ACC112 (cell line): ENCODE results near the gene LRCH4.
"Not testable (repeated sequence)": the region's sequence is repeated elsewhere in the genome, so short reads cannot be mapped to it uniquely, and the experiment has no call there.

ENCODE experiments used
- H2AFZ ChIP-seq: fragments of 200-600 bp; sonication (generic); one replicate; pipeline ENCODE4 v1.6.0; 2017; ENCODE audit warnings: antibody characterized with exemption, low read length; ENCODE audit not compliant: unreplicated experiment
- H3K27ac ChIP-seq: fragments of 200-600 bp; sonication (generic); 2 replicates; pipeline ENCODE4 v1.5.1; 2014; ENCODE audit warnings: low read depth, mild to moderate bottlenecking, antibody characterized with exemption, low read length, moderate library complexity
- H3K27me3 ChIP-seq: fragments of 200-600 bp; sonication (generic); 2 replicates; pipeline ENCODE4 v1.6.1; 2014; ENCODE audit warnings: mild to moderate bottlenecking, antibody characterized with exemption, low read length, moderate library complexity, mixed read lengths; ENCODE audit not compliant: insufficient read depth
- H3K36me3 ChIP-seq: fragments of 200-600 bp; sonication (generic); 2 replicates; pipeline ENCODE4 v1.6.1; 2016; ENCODE audit warnings: mild to moderate bottlenecking, antibody characterized with exemption, low read length, moderate library complexity, mixed read lengths; ENCODE audit not compliant: insufficient read depth
- H3K4me1 ChIP-seq: fragments of 200-600 bp; sonication (generic); one replicate; pipeline ENCODE4 v1.6.1; 2016; ENCODE audit warnings: low read length, mixed read lengths; ENCODE audit not compliant: insufficient read depth, unreplicated experiment, control insufficient read depth
- H3K4me3 ChIP-seq: fragments of 200-600 bp; sonication (generic); 2 replicates; pipeline ENCODE4 v1.5.1; 2014; ENCODE audit warnings: mild to moderate bottlenecking, low read depth, low read length
- H3K79me2 ChIP-seq: fragments of 200-600 bp; sonication (generic); one replicate; pipeline ENCODE4 v1.6.0; 2016; ENCODE audit warnings: low read length; ENCODE audit not compliant: control insufficient read depth, unreplicated experiment, insufficient read depth

The LRCH4 gene

GRCh38 chr7:100565133-100565571, 20.8 kb downstream of the LRCH4 start:
- H2AFZ ChIP-seq: no peak overlapping the region
- H3K4me3 ChIP-seq: no peak overlapping the region
- H3K36me3 ChIP-seq: no peaks in the 10 kb centered on the region
- peaks cover 6% of the 10 kb centered on the region for H3K4me1 ChIP-seq
- H3K27ac ChIP-seq: no peak overlapping the region
- no peaks in the 10 kb centered on the region for H3K27me3 ChIP-seq
- H3K79me2 ChIP-seq: no peaks in the 10 kb centered on the region

GRCh38 chr7:100564405-100564804, 21.5 kb downstream of the LRCH4 start:
- H3K27me3 ChIP-seq, H3K79me2 ChIP-seq, H3K4me1 ChIP-seq, H3K4me3 ChIP-seq, H2AFZ ChIP-seq, H3K27ac ChIP-seq, H3K36me3 ChIP-seq: not testable (repeated sequence)

GRCh38 chr7:100563809-100564400, 22.0 kb downstream of the LRCH4 start:
- Histone ChIP-seq H3K36me3 (no peaks in the 10 kb centered on the region), H3K79me2 (no peaks in the 10 kb centered on the region), H3K27ac (no peak overlapping the region), H3K4me1 (peaks cover 6% of the 10 kb centered on the region), H3K4me3 (no peak overlapping the region), H3K27me3 (no peaks in the 10 kb centered on the region), H2AFZ (no peak overlapping the region)

GRCh38 chr7:100563100-100563564, 22.8 kb downstream of the LRCH4 start:
- no peaks in the 10 kb centered on the region for H3K79me2 ChIP-seq
- H3K36me3 ChIP-seq: no peaks in the 10 kb centered on the region
- H3K4me1 ChIP-seq: peaks cover 6% of the 10 kb centered on the region
- H3K4me3 ChIP-seq: no peak overlapping the region
- H3K27ac ChIP-seq: no peak overlapping the region
- no peak overlapping the region for H2AFZ ChIP-seq
- no peaks in the 10 kb centered on the region for H3K27me3 ChIP-seq

GRCh38 chr7:100562195-100563099, 23.5 kb downstream of the LRCH4 start:
- Histone ChIP-seq H3K27me3 (no peaks in the 10 kb centered on the region), H3K27ac (no peak overlapping the region), H3K4me3 (no peak overlapping the region), H3K4me1 (peaks cover 5% of the 10 kb centered on the region), H3K79me2 (no peaks in the 10 kb centered on the region), H3K36me3 (no peaks in the 10 kb centered on the region), H2AFZ (no peak overlapping the region)

GRCh38 chr7:100561491-100562194, 24.3 kb downstream of the LRCH4 start:
- H3K4me3 ChIP-seq: no peak overlapping the region
- H3K27me3 ChIP-seq: no peaks in the 10 kb centered on the region
- no peaks in the 10 kb centered on the region for H3K79me2 ChIP-seq
- H3K36me3 ChIP-seq: no peaks in the 10 kb centered on the region
- no peak overlapping the region for H2AFZ ChIP-seq
- no peak overlapping the region for H3K27ac ChIP-seq
- H3K4me1 ChIP-seq: peaks cover 5% of the 10 kb centered on the region

GRCh38 chr7:100559127-100559526, 26.8 kb downstream of the LRCH4 start:
- Histone ChIP-seq H2AFZ (no peak overlapping the region), H3K27me3 (no peaks in the 10 kb centered on the region), H3K4me3 (no peak overlapping the region), H3K4me1 (peaks cover 13% of the 10 kb centered on the region), H3K27ac (no peak overlapping the region), H3K79me2 (no peaks in the 10 kb centered on the region), H3K36me3 (0 out of 2 replicates have a peak, but pooled peaks cover 1% of the 10 kb centered on the region)

- H3K4me1 ChIP-seq: peaks cover 13% of the 10 kb centered on the region
- H2AFZ ChIP-seq: no peak overlapping the region
- peaks cover 7% of the 10 kb centered on the region; the same call in 1 of the 2 replicates for H3K36me3 ChIP-seq
- H3K27me3 ChIP-seq: no peaks in the 10 kb centered on the region
- H3K79me2 ChIP-seq: no peaks in the 10 kb centered on the region
- H3K27ac ChIP-seq: peak overlapping the region; percentile 33; the same call in 1 of the 2 replicates
- H3K4me3 ChIP-seq: no peak overlapping the region
These were observed 29.4 kb downstream of the LRCH4 start for GRCh38 chr7:100556541-100556940.

GRCh38 chr7:100555701-100556100, 30.2 kb downstream of the LRCH4 start:
- Histone ChIP-seq H3K79me2 (no peaks in the 10 kb centered on the region), H3K4me1 (peaks cover 13% of the 10 kb centered on the region), H3K27me3 (no peaks in the 10 kb centered on the region), H3K4me3 (no peak overlapping the region), H2AFZ (no peak overlapping the region), H3K27ac (no peak overlapping the region; the same call in 1 of the 2 replicates), H3K36me3 (peaks cover 7% of the 10 kb centered on the region; the same call in 1 of the 2 replicates)

- peaks cover 11% of the 10 kb centered on the region; the same call in 1 of the 2 replicates for H3K36me3 ChIP-seq
- no peak overlapping the region for H3K4me3 ChIP-seq
- H3K79me2 ChIP-seq: peaks cover 5% of the 10 kb centered on the region
- peaks cover 22% of the 10 kb centered on the region for H3K4me1 ChIP-seq
- H2AFZ ChIP-seq: no peak overlapping the region
- no peaks in the 10 kb centered on the region for H3K27me3 ChIP-seq
- no peak overlapping the region for H3K27ac ChIP-seq
These were observed 32.9 kb downstream of the LRCH4 start for GRCh38 chr7:100553032-100553431.
